Heart right ventricle (tissue), 16 donors: ENCODE results near the gene LRP5. TPM values are rescaled to one million over a fixed set of nuclear protein-coding genes. Genes with fewer than 3 reads are reported as not detected.

Source experiments
- ATAC-seq, 8 donors: fragments of 200-7000 bp; cut with Tn5 transposase; one replicate each; pipeline ENCODE4 v1.9.1; 2020; ENCODE audit warnings: mild to moderate bottlenecking in 8 of 8, moderate library complexity in 8 of 8, moderate number of reproducible peaks in 1 of 8
- DNase-seq, 2 donors: peaks; one replicate each; pipeline ENCODE4 v3.0.0-alpha.2; 2020
- H3K27ac ChIP-seq, 10 donors: fragments of 200-600 bp; sonication (generic) in 2 of 10; one replicate each; pipeline versions ENCODE4 v1.5.0 to v1.8.0; 2020 to 2022; ENCODE audit warnings: mild to moderate bottlenecking in 3 of 10
- H3K27me3 ChIP-seq, 7 donors: fragments of 200-600 bp; one replicate each; pipeline ENCODE4 v1.8.0; 2021 to 2022; ENCODE audit warnings: mild to moderate bottlenecking in 2 of 7
- H3K36me3 ChIP-seq, 9 donors: fragments of 200-600 bp; sonication (generic) in 1 of 9; one replicate each; pipeline versions ENCODE4 v1.5.0 to v1.8.0; 2020 to 2022; ENCODE audit warnings: mild to moderate bottlenecking in 2 of 9
- H3K4me1 ChIP-seq, 9 donors: fragments of 200-600 bp; sonication (generic) in 1 of 9; one replicate each; pipeline versions ENCODE4 v1.5.0 to v1.8.0; 2020 to 2022; ENCODE audit warnings: mild to moderate bottlenecking in 4 of 9
- H3K4me3 ChIP-seq, 10 donors: fragments of 200-600 bp; sonication (generic) in 2 of 10; one replicate each; pipeline versions ENCODE4 v1.5.0 to v1.8.0; 2020 to 2022; ENCODE audit warnings: mild to moderate bottlenecking in 7 of 10, moderate library complexity in 2 of 10
- H3K9me3 ChIP-seq, 11 donors: fragments of 200-600 bp in 10 of 11; sonication (generic) in 2 of 11; one replicate each; pipeline versions ENCODE4 v1.5.0 to v1.8.0; 2013 to 2022; ENCODE audit warnings: mild to moderate bottlenecking in 2 of 11, control low read depth in 1 of 11, moderate library complexity in 1 of 11
- CTCF ChIP-seq, 9 donors: fragments of 200-600 bp; sonication (generic) in 2 of 9; IDR thresholded peaks; one replicate each; pipeline versions ENCODE4 v1.5.0 to v1.8.0; 2021 to 2022; ENCODE audit warnings: antibody characterized with exemption in 9 of 9, mild to moderate bottlenecking in 5 of 9, moderate library complexity in 1 of 9
- WGBS, 2 donors: extraction: QIAGEN DNeasy Blood & Tissue Kit; methylation state at CpG; one replicate each; pipeline ENCODE4 v1.1.7; 2013; ENCODE audit warnings: inconsistent platforms in 1 of 2; 5-methylcytosine and 5-hydroxymethylcytosine counted together
- intact Hi-C, 10 donors: fragments of 100-400 bp; cut with DNase I; formaldehyde crosslinking; loops; one replicate each; pipeline versions ENCODE4 v1.11.1 to v1.14.2; 2022
- polyA plus RNA-seq, 2 donors: library from polyadenylated mRNA; stranded (reverse); fragments of 200-250 nt; gene quantifications; one replicate each; pipeline ENCODE4 v1.2.3, GENCODE V29; 2013
- total RNA-seq, 10 donors: library from RNA; stranded (reverse); fragmentation: NEBNext Ultra II Directional in 3 of 10; extraction: Animal tissue kit (Norgen Biotek cat#: 25700) in 3 of 10; gene quantifications; one replicate each; pipeline versions ENCODE4 v1.2.1 to v1.2.4, GENCODE V29; 2021 to 2023
- donor health status: Arrhythmogenic right ventricular cardiomyopathy.
- donor health status: ischemic (EF 13 %, LVEDD 7.1; RV severe dilation, severe dysfunction).
- donor health status: healthy with polysubstance abuse.
- donor health status: DM: no; HTN: yes; CAD: no.
- donor health status: DM: no; HTN: no; CAD: no.
- donor health status: ischemic (EF 25% LVEDD 6.9; RV normal size, moderate dysfunction).
- donor health status: ischemic (EF 25% LVEDD 5.7; RV mildly dilated, moderate dysfunction).
- donor health status: healthy.
- donor health status: DM: yes; HTN: yes; CAD: no.
- donor health status: Ischemic cardiomyopathy.
- donor health status: ischemic (EF 35%, LVEDD 5.7; RV mildly dilated, moderate dysfunction).
- donor health status: nonischemic (EF 11% LVEDD 7.7; RV severe dilation, severe dysfunction).
- donor health status: DM: yes; HTN: yes; CAD: no.
- donor health status: PGD.
- donor health status: ischemic (EF 29% LVEDD 5.4; RV normal size, mild dysfunction).
- donor health status: nonischemic (EF 23%, LVEDD 6.1; RV moderate dilation, normal function).

The LRP5 gene
- total and polyA plus RNA-seq, 12 donors = 23.2 to 73.3 (median 46.3) TPM

GRCh38 chr11:68274306-68274705 is 38.1 kb upstream of the LRP5 start:
- Histone ChIP-seq H3K4me1 (peaks cover 8 to 44% (median 29%) of the 10 kb centered on the region in 9 donors), H3K9me3 (no peaks in the 10 kb centered on the region), H3K27ac (no peak overlapping the region), H3K4me3 (no peak overlapping the region), H3K27me3 (no peaks in the 10 kb centered on the region), H3K36me3 (no peaks in the 10 kb centered on the region)
- no peak for DNase-seq
- TF ChIP-seq CTCF (IDR thresholded peaks at IDR 0.05) = no peak
- no peak for ATAC-seq
- intact Hi-C loops = loop anchor here in 4 of 10 donors (5.0 kb wide), 2 partner anchors 38 to 108 kb away; partner anchors contain the start of gene LRP5 (in 1 of the 4)
- 85 to 92% methylated on average over 1 of the region's 1 CpG for WGBS, 2 donors

- peak overlapping the region in 2 of 10 donors; percentile 32 to 66 for H3K27ac ChIP-seq
- ATAC-seq (no peak), DNase-seq (no peak)
- H3K4me1 ChIP-seq = peaks cover 3 to 28% (median 13%) of the 10 kb centered on the region in 9 donors
- no peak for TF ChIP-seq CTCF (IDR thresholded peaks at IDR 0.05)
- 93 to 95% methylated on average over 14 of the region's 14 CpGs for WGBS, 2 donors
- no peak overlapping the region for H3K4me3 ChIP-seq
- H3K9me3 ChIP-seq = no peaks in the 10 kb centered on the region
- H3K36me3 ChIP-seq = no peaks in the 10 kb centered on the region
- intact Hi-C loops = no loop called here
- no peaks in the 10 kb centered on the region for H3K27me3 ChIP-seq
These were observed 36.5 kb upstream of the LRP5 start for GRCh38 chr11:68275721-68276507.

- no peak for DNase-seq
- peak overlapping the region in 6 of 10 donors; percentile 8 to 66 (median 34) for H3K27ac ChIP-seq
- H3K9me3 ChIP-seq = no peaks in the 10 kb centered on the region
- WGBS, 2 donors = 77 to 82% methylated on average over 6 of the region's 6 CpGs
- intact Hi-C loops = no loop called here
- H3K27me3 ChIP-seq = no peaks in the 10 kb centered on the region
- no peaks in the 10 kb centered on the region for H3K36me3 ChIP-seq
- no peak for TF ChIP-seq CTCF (IDR thresholded peaks at IDR 0.05)
- H3K4me3 ChIP-seq = no peak overlapping the region
- peak in 2 of 8 donors; percentile 32 to 56 for ATAC-seq
- peaks cover 2 to 26% (median 8%) of the 10 kb centered on the region in 9 donors for H3K4me1 ChIP-seq
These were observed 35.5 kb upstream of the LRP5 start for GRCh38 chr11:68276861-68277260.

GRCh38 chr11:68279676-68280075 is 32.7 kb upstream of the LRP5 start:
- intact Hi-C loops = no loop called here
- TF ChIP-seq CTCF (IDR thresholded peaks at IDR 0.05) = no peak

More at GRCh38 chr11:68279676-68280075, 32.7 kb upstream of the LRP5 start:
- no peak overlapping the region for H3K27ac ChIP-seq
- peaks cover 0 to 14% (median 0%) of the 10 kb centered on the region in 9 donors for H3K4me1 ChIP-seq
- no peak for ATAC-seq
- H3K36me3 ChIP-seq = no peaks in the 10 kb centered on the region
- 70 to 76% methylated on average over 5 of the region's 5 CpGs for WGBS, 2 donors
- no peaks in the 10 kb centered on the region for H3K9me3 ChIP-seq
- no peak for DNase-seq
- H3K4me3 ChIP-seq = no peak overlapping the region
- no peaks in the 10 kb centered on the region for H3K27me3 ChIP-seq
